Measurements from ENCODE around the gene PGAP3. TPM values are rescaled to one million over a fixed set of nuclear protein-coding genes. Genes with fewer than 3 reads are reported as not detected.

The PGAP3 gene
- total and polyA plus RNA-seq, 2 of the 4 experiments (the other 2 are of a cell fraction) = 4.3 to 9.8 TPM

GRCh38 chr17:39669897-39670735 lies 17.7 kb downstream of the PGAP3 start (continued):
- TF ChIP-seq ELK1 (IDR thresholded peaks at IDR 0.05; ENCODE audit: borderline replicate concordance, low read depth, low read length) (no peak), POLR2A (IDR thresholded peaks at IDR 0.05; ENCODE audit: low read depth, low read length) (no peak)

Data from IMR-90 (cell line).